T-helper 22 cell (primary cell): ENCODE data around the gene GLRX2.
"Not testable (repeated sequence)": the region's sequence is repeated elsewhere in the genome, so short reads cannot be mapped to it uniquely, and the experiment has no call there.

Source experiments
- DNase-seq: peaks from one replicate; pipeline ENCODE4 v3.0.0-alpha.2; 2020; ENCODE audit warnings: low read depth

GLRX2 gene, protein sequence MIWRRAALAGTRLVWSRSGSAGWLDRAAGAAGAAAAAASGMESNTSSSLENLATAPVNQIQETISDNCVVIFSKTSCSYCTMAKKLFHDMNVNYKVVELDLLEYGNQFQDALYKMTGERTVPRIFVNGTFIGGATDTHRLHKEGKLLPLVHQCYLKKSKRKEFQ

GRCh38 chr1:193104907-193105820 lies at the start of gene GLRX2:
Gene GLRX2, minus strand, starts transcription at chr1:193105414. Its CDS starts 32 bp downstream, at chr1:193105382.
- DNase-seq, result peak; percentile 32

DNA sequence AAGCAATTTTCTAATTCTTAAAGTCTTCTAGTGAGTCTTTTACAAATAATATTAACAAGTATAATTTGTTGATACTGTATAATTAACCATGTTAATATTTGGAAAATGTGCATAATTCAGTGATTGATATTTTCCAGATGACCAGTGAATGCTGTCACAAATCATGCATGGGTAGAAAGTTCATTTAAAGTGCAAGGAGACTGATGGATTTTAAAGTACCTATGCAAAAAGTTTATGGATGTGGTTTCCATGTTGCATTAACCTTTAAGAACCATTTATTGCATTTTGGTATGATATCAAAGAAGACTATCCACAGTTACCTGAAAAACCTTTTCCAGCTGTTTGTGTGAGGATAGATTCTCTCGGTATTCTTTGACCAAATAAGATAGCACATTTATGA lies 39.8 kb upstream of the GLRX2 start:
- DNase-seq, result no peak

DNA sequence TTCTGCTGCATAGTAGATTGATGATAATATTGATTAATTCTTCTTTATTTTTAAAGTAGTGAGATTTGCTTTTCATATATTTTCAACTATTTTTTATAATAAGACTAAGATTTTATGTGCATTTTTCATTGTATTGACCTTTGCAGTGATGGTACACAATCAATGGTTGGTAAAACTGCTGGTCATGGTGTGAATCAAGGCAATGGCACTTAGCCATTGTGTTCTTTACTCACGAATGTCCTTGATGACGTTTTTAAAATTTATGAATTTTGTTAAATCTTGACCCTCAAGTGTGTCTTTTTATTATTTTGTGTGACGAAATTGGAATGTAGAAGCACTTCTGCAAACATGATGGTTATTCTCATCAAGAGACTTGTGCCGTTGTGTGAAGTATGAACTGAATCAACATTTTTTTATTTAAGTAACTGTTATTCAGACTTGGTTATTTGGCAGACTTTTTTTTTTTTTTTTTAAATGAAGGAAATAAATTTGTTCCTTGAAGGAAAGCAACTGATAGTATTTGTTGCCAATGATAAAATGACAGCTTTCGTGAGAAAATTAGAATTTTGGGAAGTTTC lies 39.2 kb upstream of the GLRX2 start:
- no peak for DNase-seq

- DNase-seq, result no peak
These were observed 38.1 kb upstream of the GLRX2 start for GRCh38 chr1:193143285-193143684.

DNA sequence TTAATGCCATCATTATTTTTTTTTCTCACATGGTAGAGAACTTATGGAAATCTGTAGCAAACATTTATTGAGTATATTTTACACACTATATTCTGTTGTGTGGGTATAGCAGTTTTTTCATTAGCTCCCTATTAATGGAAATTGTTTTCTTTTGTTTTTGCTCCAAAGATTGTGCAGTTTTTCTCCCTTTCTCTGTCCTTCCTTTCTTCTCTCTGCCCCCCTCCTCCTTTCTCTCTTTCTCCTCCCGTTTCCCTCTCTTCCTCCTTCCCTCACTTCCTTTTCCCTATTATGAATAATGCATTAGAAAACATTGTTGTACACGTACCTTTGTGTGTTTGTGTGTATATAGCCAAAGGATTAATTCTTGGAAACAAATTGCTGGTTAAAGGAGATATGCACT lies 37.2 kb upstream of the GLRX2 start:
- no peak for DNase-seq

DNA sequence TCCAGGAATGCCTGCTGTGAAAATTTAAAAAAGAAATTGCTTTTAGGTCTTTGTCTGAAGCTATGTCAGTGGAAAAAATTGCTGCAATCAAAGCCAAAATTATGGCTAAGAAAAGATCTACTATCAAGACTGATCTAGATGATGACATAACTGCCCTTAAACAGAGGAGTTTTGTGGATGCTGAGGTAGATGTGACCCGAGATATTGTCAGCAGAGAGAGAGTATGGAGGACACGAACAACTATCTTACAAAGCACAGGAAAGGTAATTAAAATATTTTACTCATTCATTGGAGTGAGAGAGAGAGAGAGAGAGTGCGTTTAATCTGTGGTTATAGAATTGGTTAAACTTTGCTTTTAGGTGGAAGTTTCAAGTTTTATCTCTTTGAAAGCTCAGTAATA lies 36.6 kb upstream of the GLRX2 start:
- DNase-seq, result peak; percentile 6

DNA sequence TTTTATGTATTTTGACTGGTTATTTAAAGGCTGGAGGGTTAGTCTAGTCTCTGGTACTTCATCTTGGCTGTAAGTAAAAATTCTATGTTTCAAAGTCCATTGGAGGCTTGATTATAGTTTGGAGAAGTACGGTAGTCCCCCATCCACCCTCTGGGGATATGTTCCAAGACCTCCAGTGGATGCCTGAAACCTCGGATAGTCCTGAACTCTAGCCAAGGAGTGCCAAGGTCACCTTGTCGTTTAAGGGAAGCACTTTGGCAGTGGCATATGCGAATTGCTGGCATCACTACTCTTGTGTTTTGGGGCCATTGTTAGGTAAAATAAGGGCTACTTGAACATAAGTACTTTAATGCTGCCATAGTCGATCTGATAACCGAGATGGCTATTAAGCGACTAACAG lies 35.0 kb upstream of the GLRX2 start:
- DNase-seq, result no peak

DNA sequence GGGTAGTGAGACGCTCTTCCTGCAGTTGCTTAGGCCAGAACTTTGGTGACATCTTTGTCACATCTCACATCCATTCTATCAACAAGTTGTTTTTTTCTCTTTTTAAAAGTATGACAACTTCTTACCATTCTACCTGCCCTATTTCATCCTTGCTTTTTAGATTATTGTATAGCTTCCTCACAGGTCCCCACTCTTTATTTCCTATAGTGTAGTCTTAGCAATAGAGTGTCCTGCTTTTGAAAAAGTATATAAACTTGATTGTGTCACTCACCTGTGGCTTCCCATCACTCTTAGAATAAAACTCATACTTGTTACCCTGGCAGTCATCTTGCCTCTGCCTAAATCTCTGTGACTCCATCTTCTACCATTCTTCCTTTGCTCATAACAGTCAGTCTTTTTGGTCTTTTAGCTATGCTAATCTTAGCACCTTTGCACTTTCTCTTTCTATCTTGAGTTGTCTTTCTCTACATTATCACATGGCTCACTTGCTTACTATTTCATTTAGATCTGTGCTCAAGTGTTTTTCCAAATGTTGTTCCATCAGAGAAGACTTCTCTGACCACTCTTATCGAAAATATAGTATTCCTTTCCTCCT lies 26.1 kb upstream of the GLRX2 start:
- DNase-seq, result no peak

DNA sequence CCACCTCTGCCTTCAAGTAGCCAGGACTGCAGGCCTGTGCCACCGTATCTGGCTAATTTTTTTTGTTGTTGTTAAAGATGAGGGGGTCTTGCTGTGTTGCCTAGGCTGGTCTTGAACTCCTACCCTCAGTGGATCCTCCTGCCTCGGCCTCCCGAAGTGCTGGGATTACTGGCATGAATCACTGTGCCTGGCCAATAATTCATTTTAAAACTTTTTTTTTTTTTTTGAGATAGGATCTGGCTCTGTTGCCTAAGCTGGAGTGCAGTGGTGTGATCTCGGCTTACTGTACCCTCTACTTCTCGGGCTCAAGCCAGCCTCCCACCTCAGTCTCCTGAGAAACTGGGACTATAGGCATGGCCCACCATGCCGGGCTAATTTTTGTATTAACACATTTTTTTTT lies 20.2 kb upstream of the GLRX2 start:
- no peak for DNase-seq

- DNase-seq, result no peak
These were observed 18.5 kb upstream of the GLRX2 start for GRCh38 chr1:193123751-193124150.

GRCh38 chr1:193121616-193122593 lies 16.7 kb upstream of the GLRX2 start, which contains the start of gene CDC73:
Gene CDC73, plus strand, starts transcription at chr1:193122031. Its CDS starts 170 bp downstream, at chr1:193122201.
- DNase-seq, result peak; percentile 96

- DNase-seq, result no peak
These were observed 15.5 kb upstream of the GLRX2 start for GRCh38 chr1:193120604-193121166.

GRCh38 chr1:193118803-193119730 lies 13.9 kb upstream of the GLRX2 start:
- DNase-seq, result no peak

DNA sequence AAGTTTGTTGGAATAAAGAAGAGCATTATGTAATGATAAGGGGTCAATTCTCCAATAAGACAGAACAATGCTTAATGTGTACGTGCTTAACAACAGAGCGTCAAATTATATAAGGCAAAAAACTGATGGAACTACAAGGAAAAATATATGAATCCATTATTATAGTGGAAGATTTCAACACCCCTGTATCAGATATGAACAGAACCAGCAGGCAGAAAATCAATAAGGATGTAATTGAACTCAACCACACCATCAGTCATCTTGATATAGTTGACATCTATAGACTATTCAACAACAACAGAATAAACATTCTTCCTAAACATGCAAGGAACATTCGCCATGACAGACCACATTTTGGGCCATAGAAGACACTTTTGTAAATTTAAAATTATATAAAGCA lies 13.0 kb upstream of the GLRX2 start:
- DNase-seq, result no peak

GRCh38 chr1:193117167-193117566 lies 12.0 kb upstream of the GLRX2 start:
- not testable (repeated sequence) for DNase-seq

DNA sequence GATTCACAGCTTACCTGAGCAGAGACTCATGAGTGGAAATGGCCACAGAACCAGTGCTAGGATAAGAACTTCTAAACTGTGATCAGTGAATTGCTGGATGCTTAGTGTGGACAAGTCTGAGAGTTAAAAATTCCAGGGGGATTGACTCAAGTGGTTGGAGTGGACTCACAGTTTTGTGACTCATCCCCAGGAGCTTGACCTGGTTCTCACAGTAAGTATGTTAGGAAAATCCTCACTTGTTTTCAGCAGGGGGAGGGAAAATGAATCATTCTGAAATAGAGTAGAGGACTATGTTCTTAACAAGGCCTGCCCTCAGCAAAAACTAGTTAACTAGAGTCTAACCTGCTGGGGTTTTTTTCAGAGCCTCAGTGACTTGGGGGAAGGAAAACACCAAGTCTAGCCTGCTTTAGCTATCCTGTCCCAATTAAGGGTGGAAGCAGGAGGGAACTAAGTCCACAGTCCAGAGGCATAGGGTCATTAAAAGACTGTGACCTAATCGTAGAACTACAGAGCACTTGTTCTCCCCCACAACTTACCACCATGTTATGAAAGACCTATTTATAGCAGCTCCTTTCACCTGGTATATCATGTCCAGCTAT lies 10.5 kb upstream of the GLRX2 start:
- no peak for DNase-seq

- no peak for DNase-seq
These were observed 9.4 kb upstream of the GLRX2 start for GRCh38 chr1:193114485-193115095.

DNA sequence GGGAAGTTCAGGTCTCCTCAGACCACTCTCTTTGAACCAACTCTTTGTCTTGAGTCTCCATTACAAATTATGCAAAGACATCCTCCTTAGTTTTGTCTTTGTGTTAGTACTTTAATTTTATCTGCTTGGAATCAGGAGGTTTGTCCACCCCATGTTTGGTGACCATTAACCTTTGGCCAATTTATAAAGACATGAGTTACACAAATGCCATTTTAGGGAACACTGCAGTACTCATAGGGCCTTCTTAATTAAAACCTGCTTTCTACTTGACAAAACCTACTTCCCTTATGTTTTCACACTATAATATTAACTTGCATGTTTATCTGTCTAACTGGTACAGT lies 8.7 kb upstream of the GLRX2 start:
- DNase-seq, result no peak

- no peak for DNase-seq
These were observed 8.2 kb upstream of the GLRX2 start for GRCh38 chr1:193113258-193113991.
